Mesenchymal stem cell (in vitro differentiated cells and primary cell): ENCODE results near the gene SUGCT.

Experiments used
- DNase-seq: peaks from one replicate; pipeline ENCODE4 v3.0.0-alpha.2; 2013
- H2AFZ ChIP-seq: one replicate; pipeline ENCODE4 v1.6.1; 2013; ENCODE audit warnings: low read depth, mild to moderate bottlenecking, control low read depth, inconsistent platforms, low read length, moderate library complexity
- H2AK5ac ChIP-seq: 2 replicates; pipeline ENCODE4 v1.6.1; 2013; ENCODE audit warnings: low read length, moderate library complexity, mild to moderate bottlenecking, inconsistent platforms; ENCODE audit not compliant: severe bottlenecking
- H2BK120ac ChIP-seq: one replicate; pipeline ENCODE4 v1.6.1; 2013; ENCODE audit warnings: low read depth, mild to moderate bottlenecking, inconsistent platforms, low read length, moderate library complexity
- H2BK12ac ChIP-seq, 2 experiments: one replicate each; pipeline ENCODE4 v1.6.1; 2013; ENCODE audit warnings: inconsistent platforms in 2 of 2, low read length in 2 of 2, mild to moderate bottlenecking in 2 of 2, moderate library complexity in 2 of 2, control low read depth in 1 of 2
- H2BK15ac ChIP-seq: one replicate; pipeline ENCODE4 v1.6.1; 2013; ENCODE audit warnings: mild to moderate bottlenecking, low read depth, inconsistent platforms; ENCODE audit not compliant: poor library complexity, severe bottlenecking
- H2BK5ac ChIP-seq: 2 replicates; pipeline ENCODE4 v1.6.1; 2013; ENCODE audit warnings: low read depth, mild to moderate bottlenecking, low read length, control low read depth, inconsistent platforms; ENCODE audit not compliant: poor library complexity, severe bottlenecking
- H3K14ac ChIP-seq, 2 experiments: one replicate each; pipeline ENCODE4 v1.6.1; 2013; ENCODE audit warnings: inconsistent platforms in 2 of 2, low read length in 2 of 2, control low read depth in 1 of 2, mild to moderate bottlenecking in 1 of 2, moderate library complexity in 1 of 2
- H3K18ac ChIP-seq, 2 experiments: one replicate each; pipeline ENCODE4 v1.6.1; 2013; ENCODE audit warnings: inconsistent platforms in 2 of 2, low read length in 2 of 2, control low read depth in 1 of 2, low read depth in 1 of 2, mild to moderate bottlenecking in 1 of 2
- H3K23ac ChIP-seq, 2 experiments: one replicate each; pipeline ENCODE4 v1.6.1; 2013; ENCODE audit warnings: inconsistent platforms in 2 of 2, low read length in 2 of 2, mild to moderate bottlenecking in 2 of 2, moderate library complexity in 2 of 2, control low read depth in 1 of 2
- H3K27ac ChIP-seq: 2 replicates; pipeline ENCODE4 v1.5.1; 2013; ENCODE audit warnings: mild to moderate bottlenecking, moderate library complexity, low read length, control low read depth, inconsistent platforms; ENCODE audit not compliant: poor library complexity, severe bottlenecking
- H3K27me3 ChIP-seq, 2 experiments: 2 replicates each; pipeline versions ENCODE4 v1.6.1 to v1.7.0; 2013; ENCODE audit warnings: low read length in 2 of 2, mild to moderate bottlenecking in 2 of 2, moderate library complexity in 2 of 2, control low read depth in 1 of 2, inconsistent platforms in 1 of 2; ENCODE audit not compliant: control insufficient read depth in 1 of 2, insufficient read depth in 1 of 2
- H3K36me3 ChIP-seq, 2 experiments: 2 replicates each; pipeline versions ENCODE4 v1.6.1 to v1.7.0; 2013; ENCODE audit warnings: low read length in 2 of 2, control low read depth in 1 of 2, inconsistent platforms in 1 of 2, low read depth in 1 of 2, mild to moderate bottlenecking in 1 of 2; ENCODE audit not compliant: insufficient read depth in 2 of 2, control insufficient read depth in 1 of 2
- H3K4ac ChIP-seq, 2 experiments: one replicate each; pipeline ENCODE4 v1.6.1; 2013; ENCODE audit warnings: inconsistent platforms in 2 of 2, low read length in 2 of 2, mild to moderate bottlenecking in 2 of 2, moderate library complexity in 2 of 2, control low read depth in 1 of 2, low read depth in 1 of 2
- H3K4me1 ChIP-seq: 2 replicates; pipeline ENCODE4 v1.6.1; 2013; ENCODE audit warnings: low read depth, low read length, control low read depth; ENCODE audit not compliant: control insufficient read depth, insufficient read depth
- H3K4me2 ChIP-seq: 2 replicates; pipeline ENCODE4 v1.6.1; 2013; ENCODE audit warnings: low read length, mild to moderate bottlenecking, inconsistent platforms; ENCODE audit not compliant: poor library complexity, severe bottlenecking
- H3K4me3 ChIP-seq, 2 experiments: 2 replicates each; pipeline versions ENCODE4 v1.5.1 to v1.7.0; 2013; ENCODE audit warnings: low read length in 2 of 2, mild to moderate bottlenecking in 2 of 2, control low read depth in 1 of 2, low read depth in 1 of 2; ENCODE audit not compliant: insufficient read depth in 1 of 2
- H3K79me1 ChIP-seq: replicated peaks from 2 replicates; pipeline ENCODE4 v1.6.1; 2013; ENCODE audit warnings: mild to moderate bottlenecking, control low read depth, low read length, inconsistent platforms; ENCODE audit not compliant: poor library complexity, severe bottlenecking
- H3K9ac ChIP-seq: 2 replicates; pipeline ENCODE4 v1.7.0; 2013; ENCODE audit warnings: mild to moderate bottlenecking, low read length, moderate library complexity
- H3K9me3 ChIP-seq: 2 replicates; pipeline ENCODE4 v1.7.0; 2013; ENCODE audit warnings: mild to moderate bottlenecking, low read length; ENCODE audit not compliant: control insufficient read depth
- H4K8ac ChIP-seq: one replicate; pipeline ENCODE4 v1.6.1; 2013; ENCODE audit warnings: inconsistent platforms, mild to moderate bottlenecking, low read length, moderate library complexity
- H4K91ac ChIP-seq: one replicate; pipeline ENCODE4 v1.6.1; 2013; ENCODE audit warnings: mild to moderate bottlenecking, low read length, inconsistent platforms
- WGBS: methylation state at CpG from one replicate; pipeline ENCODE4 v1.1.7; 2013; ENCODE audit warnings: mixed read lengths; 5-methylcytosine and 5-hydroxymethylcytosine counted together

The SUGCT gene

GRCh38 chr7:40810274-40810673 is 675.5 kb downstream of the SUGCT start:
- H3K23ac ChIP-seq, result no peak overlapping the region

GRCh38 chr7:40811666-40812065 is 676.9 kb downstream of the SUGCT start:
- Histone ChIP-seq H2BK120ac (no peak overlapping the region), H3K4me3 (peak overlapping the region in 1 of 2 experiments; percentile 1), H2BK12ac (no peak overlapping the region), H2BK15ac (no peak overlapping the region), H3K9me3 (peaks cover 15% of the 10 kb centered on the region), H3K79me1 (peaks cover 1% of the 10 kb centered on the region), H3K27me3 (no peaks in the 10 kb centered on the region), H3K4me1 (peaks cover 10% of the 10 kb centered on the region), H2AFZ (no peak overlapping the region), H4K8ac (no peak overlapping the region), H3K36me3 (peaks cover 0 to 6% of the 10 kb centered on the region in 2 experiments), H4K91ac (no peak overlapping the region), H3K9ac (no peak overlapping the region), H3K4me2 (no peak overlapping the region), H2BK5ac (no peak overlapping the region), H3K27ac (no peak overlapping the region), H3K23ac (no peak overlapping the region), H3K14ac (no peak overlapping the region), H3K4ac (no peak overlapping the region), H3K18ac (no peak overlapping the region), H2AK5ac (no peak overlapping the region)
- no peak for DNase-seq
- 100% methylated on average over 1 of the region's 1 CpG for WGBS

More at GRCh38 chr7:40810274-40810673, 675.5 kb downstream of the SUGCT start:
- H2AK5ac ChIP-seq, result no peak overlapping the region
- H2BK120ac ChIP-seq, result no peak overlapping the region
- no peak overlapping the region for H2AFZ ChIP-seq
- no peak overlapping the region for H3K18ac ChIP-seq
- no peaks in the 10 kb centered on the region for H3K36me3 ChIP-seq
- no peak overlapping the region for H3K14ac ChIP-seq
- H3K4me3 ChIP-seq, result no peak overlapping the region
- peaks cover 15% of the 10 kb centered on the region for H3K9me3 ChIP-seq
- no peaks in the 10 kb centered on the region for H3K27me3 ChIP-seq
- H3K27ac ChIP-seq, result no peak overlapping the region
- peak; percentile 22 for DNase-seq
- no peak overlapping the region for H4K8ac ChIP-seq
- no peak overlapping the region for H3K9ac ChIP-seq
- peaks cover 1% of the 10 kb centered on the region for H3K79me1 ChIP-seq
- H4K91ac ChIP-seq, result no peak overlapping the region
- peak overlapping the region in 1 of 2 experiments; percentile 70 for H2BK12ac ChIP-seq
- WGBS, result no CpG with 5 or more reads among the region's 1 CpG
- peaks cover 7% of the 10 kb centered on the region for H3K4me1 ChIP-seq
- H3K4ac ChIP-seq, result no peak overlapping the region
- no peak overlapping the region for H2BK15ac ChIP-seq
- no peak overlapping the region for H3K4me2 ChIP-seq
- H2BK5ac ChIP-seq, result no peak overlapping the region

- Histone ChIP-seq H3K23ac (peak overlapping the region in 1 of 2 experiments; percentile 31), H2BK5ac (no peak overlapping the region), H2AFZ (no peak overlapping the region), H3K27me3 (no peaks in the 10 kb centered on the region), H3K4ac (peak overlapping the region; percentile 11 to 64), H3K9ac (peak overlapping the region; percentile 16), H2BK120ac (no peak overlapping the region), H2BK12ac (peak overlapping the region in 1 of 2 experiments; percentile 92), H3K36me3 (peaks cover 0 to 6% of the 10 kb centered on the region in 2 experiments), H2BK15ac (no peak overlapping the region), H2AK5ac (no peak overlapping the region), H3K9me3 (peaks cover 15% of the 10 kb centered on the region), H3K4me1 (peaks cover 7% of the 10 kb centered on the region), H3K4me2 (no peak overlapping the region), H4K91ac (peak overlapping the region; percentile 2), H3K14ac (peak overlapping the region in 1 of 2 experiments; percentile 64), H4K8ac (peak overlapping the region; percentile 73), H3K18ac (peak overlapping the region; percentile 69 to 82), H3K79me1 (peaks cover 1% of the 10 kb centered on the region), H3K4me3 (peak overlapping the region in 1 of 2 experiments; percentile 1), H3K27ac (no peak overlapping the region)
- 95% methylated on average over 2 of the region's 2 CpGs for WGBS
- DNase-seq, result no peak
Measured at GRCh38 chr7:40815022-40815421, 680.2 kb downstream of the SUGCT start.

GRCh38 chr7:40815512-40815911 is 680.7 kb downstream of the SUGCT start:
- Histone ChIP-seq H3K79me1 (peaks cover 1% of the 10 kb centered on the region), H3K18ac (peak overlapping the region in 1 of 2 experiments; percentile 69), H3K9me3 (peaks cover 15% of the 10 kb centered on the region), H2AFZ (no peak overlapping the region), H2AK5ac (no peak overlapping the region), H3K4me2 (no peak overlapping the region), H4K91ac (peak overlapping the region; percentile 9), H3K4me3 (peak overlapping the region in 1 of 2 experiments; percentile 44), H2BK120ac (no peak overlapping the region), H2BK12ac (peak overlapping the region; percentile 7 to 49), H3K9ac (peak overlapping the region; percentile 25), H3K4me1 (peaks cover 7% of the 10 kb centered on the region), H3K27me3 (no peaks in the 10 kb centered on the region), H3K4ac (peak overlapping the region in 1 of 2 experiments; percentile 64), H4K8ac (peak overlapping the region; percentile 5), H3K27ac (no peak overlapping the region), H3K36me3 (peaks cover 0 to 6% of the 10 kb centered on the region in 2 experiments), H3K14ac (peak overlapping the region in 1 of 2 experiments; percentile 13), H2BK5ac (no peak overlapping the region), H3K23ac (no peak overlapping the region), H2BK15ac (no peak overlapping the region)
- WGBS, result 94% methylated on average over 4 of the region's 4 CpGs
- DNase-seq, result no peak
